IPS-20b (cell line): ENCODE data around the gene BTBD18.

ENCODE experiments used
- H3K27ac ChIP-seq: one replicate; pipeline ENCODE4 v1.5.1; 2013; ENCODE audit warnings: low read length
- H3K27me3 ChIP-seq: 2 replicates; pipeline ENCODE4 v1.6.1; 2013; ENCODE audit warnings: mild to moderate bottlenecking, low read length, inconsistent platforms; ENCODE audit not compliant: insufficient read depth
- H3K36me3 ChIP-seq: 2 replicates; pipeline ENCODE4 v1.6.1; 2013; ENCODE audit warnings: low read depth, mild to moderate bottlenecking, inconsistent platforms, low read length, moderate library complexity; ENCODE audit not compliant: insufficient read depth
- H3K4me1 ChIP-seq: 2 replicates; pipeline ENCODE4 v1.6.1; 2013; ENCODE audit warnings: mild to moderate bottlenecking, control low read depth, inconsistent platforms, low read length, moderate library complexity; ENCODE audit not compliant: insufficient read depth
- H3K4me3 ChIP-seq: 2 replicates; pipeline ENCODE4 v1.5.1; 2013; ENCODE audit warnings: mild to moderate bottlenecking, low read length, inconsistent platforms
- H3K9ac ChIP-seq: 2 replicates; pipeline ENCODE4 v1.6.1; 2013; ENCODE audit warnings: low read depth, mild to moderate bottlenecking, inconsistent platforms, low read length, moderate library complexity
- H3K9me3 ChIP-seq: 2 replicates; pipeline ENCODE4 v1.6.1; 2013; ENCODE audit warnings: mild to moderate bottlenecking, low read depth, low read length, inconsistent platforms; ENCODE audit not compliant: insufficient read depth

Gene BTBD18

GRCh38 chr11:57751676-57752253 lies at the start of gene BTBD18:
Gene BTBD18, minus strand, starts transcription at chr11:57751819. Its CDS starts 631 bp downstream, at chr11:57751188.
- Histone ChIP-seq H3K36me3 (0 out of 2 replicates have a peak, but pooled peaks cover 4% of the 10 kb centered on the region), H3K4me1 (no peaks in the 10 kb centered on the region), H3K27ac (no peak within 1 kb of the TSS), H3K9me3 (no peaks in the 10 kb centered on the region), H3K9ac (no peak within 1 kb of the TSS), H3K4me3 (no peak within 1 kb of the TSS), H3K27me3 (no peaks in the 10 kb centered on the region)

GRCh38 chr11:57801183-57801485 lies 49.5 kb upstream of the BTBD18 start:
- H3K4me3 ChIP-seq = no peak overlapping the region
- H3K9ac ChIP-seq = no peak overlapping the region
- no peak overlapping the region for H3K27ac ChIP-seq
- no peaks in the 10 kb centered on the region for H3K27me3 ChIP-seq
- H3K9me3 ChIP-seq = no peaks in the 10 kb centered on the region
- H3K4me1 ChIP-seq = 0 out of 2 replicates have a peak, but pooled peaks cover 2% of the 10 kb centered on the region
- peaks cover 80% of the 10 kb centered on the region for H3K36me3 ChIP-seq

GRCh38 chr11:57800444-57801182 lies 49.0 kb upstream of the BTBD18 start:
- H3K9me3 ChIP-seq = no peaks in the 10 kb centered on the region
- H3K36me3 ChIP-seq = peaks cover 80% of the 10 kb centered on the region
- 0 out of 2 replicates have a peak, but pooled peaks cover 2% of the 10 kb centered on the region for H3K4me1 ChIP-seq
- no peaks in the 10 kb centered on the region for H3K27me3 ChIP-seq
- no peak overlapping the region for H3K9ac ChIP-seq
- no peak overlapping the region for H3K4me3 ChIP-seq
- no peak overlapping the region for H3K27ac ChIP-seq

GRCh38 chr11:57798905-57799559 lies 47.4 kb upstream of the BTBD18 start:
- no peaks in the 10 kb centered on the region for H3K9me3 ChIP-seq
- H3K27ac ChIP-seq = no peak overlapping the region
- H3K27me3 ChIP-seq = no peaks in the 10 kb centered on the region
- peaks cover 76% of the 10 kb centered on the region for H3K36me3 ChIP-seq
- H3K9ac ChIP-seq = no peak overlapping the region
- H3K4me3 ChIP-seq = no peak overlapping the region
- 0 out of 2 replicates have a peak, but pooled peaks cover 2% of the 10 kb centered on the region for H3K4me1 ChIP-seq

GRCh38 chr11:57793351-57794115 lies 41.9 kb upstream of the BTBD18 start:
- no peaks in the 10 kb centered on the region for H3K27me3 ChIP-seq
- peaks cover 64% of the 10 kb centered on the region for H3K36me3 ChIP-seq
- H3K4me1 ChIP-seq = peaks cover 4% of the 10 kb centered on the region
- no peak overlapping the region for H3K9ac ChIP-seq
- no peaks in the 10 kb centered on the region for H3K9me3 ChIP-seq
- no peak overlapping the region for H3K27ac ChIP-seq
- no peak overlapping the region for H3K4me3 ChIP-seq

GRCh38 chr11:57792870-57793269 lies 41.3 kb upstream of the BTBD18 start:
- H3K4me3 ChIP-seq = no peak overlapping the region
- no peak overlapping the region for H3K27ac ChIP-seq
- peaks cover 58% of the 10 kb centered on the region for H3K36me3 ChIP-seq
- no peaks in the 10 kb centered on the region for H3K27me3 ChIP-seq
- H3K9ac ChIP-seq = no peak overlapping the region
- peaks cover 10% of the 10 kb centered on the region for H3K4me1 ChIP-seq
- no peaks in the 10 kb centered on the region for H3K9me3 ChIP-seq

- Histone ChIP-seq H3K4me3 (no peak overlapping the region), H3K9me3 (no peaks in the 10 kb centered on the region), H3K36me3 (peaks cover 55% of the 10 kb centered on the region), H3K27ac (no peak overlapping the region), H3K27me3 (no peaks in the 10 kb centered on the region), H3K9ac (no peak overlapping the region), H3K4me1 (peaks cover 18% of the 10 kb centered on the region)
Measured at GRCh38 chr11:57792060-57792541, 40.5 kb upstream of the BTBD18 start.

- Histone ChIP-seq H3K9ac (no peak overlapping the region), H3K36me3 (peaks cover 50% of the 10 kb centered on the region), H3K9me3 (no peaks in the 10 kb centered on the region), H3K4me1 (peaks cover 23% of the 10 kb centered on the region), H3K4me3 (no peak overlapping the region), H3K27ac (no peak overlapping the region), H3K27me3 (no peaks in the 10 kb centered on the region)
Measured at GRCh38 chr11:57791321-57792059, 39.9 kb upstream of the BTBD18 start.

GRCh38 chr11:57788703-57789088 lies 37.1 kb upstream of the BTBD18 start:
- Histone ChIP-seq H3K27me3 (no peaks in the 10 kb centered on the region), H3K9ac (no peak overlapping the region), H3K9me3 (no peaks in the 10 kb centered on the region), H3K36me3 (peaks cover 26% of the 10 kb centered on the region; the same call in 1 of the 2 replicates), H3K4me3 (no peak overlapping the region), H3K27ac (no peak overlapping the region), H3K4me1 (peaks cover 23% of the 10 kb centered on the region)

GRCh38 chr11:57787920-57788702 lies 36.5 kb upstream of the BTBD18 start:
- no peaks in the 10 kb centered on the region for H3K27me3 ChIP-seq
- H3K9ac ChIP-seq = peak overlapping the region; percentile 33; the same call in 1 of the 2 replicates
- H3K4me3 ChIP-seq = peak overlapping the region; percentile 14; the same call in 1 of the 2 replicates
- peaks cover 20% of the 10 kb centered on the region; the same call in 1 of the 2 replicates for H3K36me3 ChIP-seq
- H3K9me3 ChIP-seq = no peaks in the 10 kb centered on the region
- peaks cover 23% of the 10 kb centered on the region for H3K4me1 ChIP-seq
- H3K27ac ChIP-seq = peak overlapping the region; percentile 34
